Nephron progenitor cell (in vitro differentiated cells): ENCODE measurements around the gene SLC22A1.

Experiments used
- DNase-seq: peaks from one replicate; pipeline ENCODE4 v3.0.0; 2021
- H3K27ac Mint-ChIP-seq: 2 replicates; pipeline ENCODE4 v1.8.0; 2021; ENCODE audit warnings: mild to moderate bottlenecking, moderate library complexity, mixed read lengths
- H3K27me3 Mint-ChIP-seq: 2 replicates; pipeline ENCODE4 v1.8.0; 2021; ENCODE audit warnings: mild to moderate bottlenecking, low read depth, mixed read lengths; ENCODE audit not compliant: poor library complexity
- H3K36me3 Mint-ChIP-seq: 2 replicates; pipeline ENCODE4 v1.8.0; 2021; ENCODE audit warnings: low read depth, mixed read lengths
- H3K4me1 Mint-ChIP-seq: 2 replicates; pipeline ENCODE4 v1.8.0; 2021; ENCODE audit warnings: mixed read lengths
- H3K4me3 Mint-ChIP-seq: 2 replicates; pipeline ENCODE4 v1.8.0; 2021; ENCODE audit warnings: mild to moderate bottlenecking, moderate library complexity, mixed read lengths
- H3K9me3 Mint-ChIP-seq: 2 replicates; pipeline ENCODE4 v1.8.0; 2021; ENCODE audit warnings: mild to moderate bottlenecking, moderate library complexity, mixed read lengths
- TF ChIP-seq, protein P1 (sequence below): fragments of 200-600 bp; sonication (generic); IDR thresholded peaks from 2 replicates; pipeline ENCODE4 v1.5.0; 2021; ENCODE audit warnings: antibody characterized with exemption

Gene SLC22A1

DNA sequence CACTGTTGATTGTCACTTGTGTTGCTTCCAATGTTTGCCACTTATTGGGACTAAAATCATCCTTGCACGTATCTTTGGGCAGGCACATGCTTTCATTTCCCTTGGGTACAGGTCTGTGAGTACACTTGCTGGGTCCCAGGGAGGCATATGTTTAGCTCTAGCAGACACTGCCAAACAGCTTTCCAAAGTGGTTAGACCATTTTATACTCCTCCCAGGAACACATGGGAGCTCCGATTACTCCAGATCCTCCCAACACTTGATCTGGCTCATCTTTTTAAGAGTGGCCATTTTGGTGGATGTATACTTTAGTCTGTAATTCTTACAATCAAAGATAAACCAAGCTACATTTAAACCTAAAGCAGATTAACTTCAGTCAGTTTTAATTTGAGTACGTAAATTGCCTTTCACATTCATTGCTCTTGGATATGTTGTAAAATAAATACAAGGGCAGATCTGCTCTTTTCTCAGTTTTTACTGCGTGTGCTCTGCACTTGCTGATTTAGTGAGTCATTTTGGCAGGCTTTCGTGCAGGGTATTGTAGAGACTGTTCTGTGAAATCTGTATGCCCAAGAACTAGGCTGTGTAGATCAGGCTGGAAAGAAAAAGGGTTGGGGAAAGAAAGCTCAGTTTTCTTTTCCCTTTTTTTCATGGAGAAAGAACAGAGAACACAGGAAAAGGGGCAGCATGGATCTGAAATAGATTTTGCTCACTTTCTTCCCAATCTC is 19.5 kb downstream of the SLC22A1 start:
- Mint-ChIP-seq H3K4me1 (peaks cover 37% of the 10 kb centered on the region), H3K36me3 (peaks cover 3% of the 10 kb centered on the region), H3K9me3 (no peaks in the 10 kb centered on the region), H3K27ac (peak overlapping the region; percentile 40), H3K27me3 (peaks cover 4% of the 10 kb centered on the region), H3K4me3 (no peak overlapping the region)
- no peak for DNase-seq
- TF ChIP-seq, protein P1, sequence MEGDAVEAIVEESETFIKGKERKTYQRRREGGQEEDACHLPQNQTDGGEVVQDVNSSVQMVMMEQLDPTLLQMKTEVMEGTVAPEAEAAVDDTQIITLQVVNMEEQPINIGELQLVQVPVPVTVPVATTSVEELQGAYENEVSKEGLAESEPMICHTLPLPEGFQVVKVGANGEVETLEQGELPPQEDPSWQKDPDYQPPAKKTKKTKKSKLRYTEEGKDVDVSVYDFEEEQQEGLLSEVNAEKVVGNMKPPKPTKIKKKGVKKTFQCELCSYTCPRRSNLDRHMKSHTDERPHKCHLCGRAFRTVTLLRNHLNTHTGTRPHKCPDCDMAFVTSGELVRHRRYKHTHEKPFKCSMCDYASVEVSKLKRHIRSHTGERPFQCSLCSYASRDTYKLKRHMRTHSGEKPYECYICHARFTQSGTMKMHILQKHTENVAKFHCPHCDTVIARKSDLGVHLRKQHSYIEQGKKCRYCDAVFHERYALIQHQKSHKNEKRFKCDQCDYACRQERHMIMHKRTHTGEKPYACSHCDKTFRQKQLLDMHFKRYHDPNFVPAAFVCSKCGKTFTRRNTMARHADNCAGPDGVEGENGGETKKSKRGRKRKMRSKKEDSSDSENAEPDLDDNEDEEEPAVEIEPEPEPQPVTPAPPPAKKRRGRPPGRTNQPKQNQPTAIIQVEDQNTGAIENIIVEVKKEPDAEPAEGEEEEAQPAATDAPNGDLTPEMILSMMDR: no peak

- H3K4me1 Mint-ChIP-seq: peaks cover 26% of the 10 kb centered on the region
- no peak for DNase-seq
- TF ChIP-seq, protein P1: no peak
- H3K27ac Mint-ChIP-seq: no peak overlapping the region
- peaks cover 3% of the 10 kb centered on the region for H3K36me3 Mint-ChIP-seq
- H3K9me3 Mint-ChIP-seq: no peaks in the 10 kb centered on the region
- peaks cover 4% of the 10 kb centered on the region for H3K27me3 Mint-ChIP-seq
- no peak overlapping the region for H3K4me3 Mint-ChIP-seq
Observed at GRCh38 chr6:160142115-160142715, 20.6 kb downstream of the SLC22A1 start.

DNA sequence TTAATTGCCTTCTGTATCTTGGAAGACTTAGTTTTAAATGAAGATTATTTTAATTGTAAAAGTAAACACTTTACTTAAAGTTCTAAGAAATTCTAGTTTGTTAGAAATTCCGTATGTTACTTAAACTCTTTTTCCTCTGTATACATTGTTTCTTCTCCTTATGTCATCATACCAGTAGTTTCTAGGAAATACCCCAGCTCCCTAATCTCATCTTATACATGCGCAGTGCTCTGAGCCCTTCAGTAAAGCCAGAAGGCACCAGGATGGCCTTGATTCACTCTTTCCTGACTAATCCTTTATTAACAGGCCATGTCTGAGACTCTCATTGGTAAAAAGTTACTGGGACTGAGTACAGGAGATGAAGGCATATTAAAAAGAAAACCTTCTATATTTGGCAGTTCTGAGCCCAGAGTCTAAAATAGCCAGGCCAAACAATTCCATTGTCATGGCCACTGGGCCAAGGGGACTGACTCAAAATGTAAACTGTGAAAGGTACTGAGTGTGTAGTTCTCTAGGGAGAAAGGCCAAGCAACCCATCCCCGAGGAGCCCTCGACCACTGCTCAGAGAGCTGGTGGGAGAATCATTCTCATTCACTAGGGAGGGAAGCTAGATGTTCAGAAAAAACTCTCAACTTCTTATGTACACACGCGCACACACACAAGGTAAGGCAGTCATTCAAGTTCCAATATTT is 25.0 kb downstream of the SLC22A1 start:
- peaks cover 3% of the 10 kb centered on the region for H3K27me3 Mint-ChIP-seq
- no peak overlapping the region for H3K4me3 Mint-ChIP-seq
- peaks cover 3% of the 10 kb centered on the region for H3K36me3 Mint-ChIP-seq
- TF ChIP-seq, protein P1: no peak
- H3K27ac Mint-ChIP-seq: no peak overlapping the region
- DNase-seq: no peak
- peaks cover 3% of the 10 kb centered on the region for H3K9me3 Mint-ChIP-seq
- no peaks in the 10 kb centered on the region for H3K4me1 Mint-ChIP-seq

- DNase-seq: no peak
- peaks cover 3% of the 10 kb centered on the region for H3K36me3 Mint-ChIP-seq
- no peak overlapping the region for H3K27ac Mint-ChIP-seq
- TF ChIP-seq, protein P1: no peak
- H3K27me3 Mint-ChIP-seq: peaks cover 3% of the 10 kb centered on the region
- H3K4me1 Mint-ChIP-seq: no peaks in the 10 kb centered on the region
- no peak overlapping the region for H3K4me3 Mint-ChIP-seq
- H3K9me3 Mint-ChIP-seq: peaks cover 7% of the 10 kb centered on the region
Observed at GRCh38 chr6:160147146-160147536, 25.5 kb downstream of the SLC22A1 start.

- TF ChIP-seq, protein P1: no peak
- Mint-ChIP-seq H3K4me3 (no peak overlapping the region), H3K27me3 (peaks cover 6% of the 10 kb centered on the region), H3K4me1 (no peaks in the 10 kb centered on the region), H3K9me3 (peaks cover 22% of the 10 kb centered on the region), H3K27ac (no peak overlapping the region), H3K36me3 (peaks cover 6% of the 10 kb centered on the region)
- DNase-seq: no peak
Observed at GRCh38 chr6:160154471-160154870, 32.9 kb downstream of the SLC22A1 start.
